ENCODE results near the gene URB1.

The URB1 gene

GRCh38 chr21:32278518-32279376 lies 114.1 kb downstream of the URB1 start, which contains the start of gene MIS18A (continued):
- no peak for TF ChIP-seq PRDM6 (tag by site-specific recombination; IDR thresholded peaks at IDR 0.05)

GRCh38 chr21:32278103-32278502 lies 114.7 kb downstream of the URB1 start:
- no peaks in the 10 kb centered on the region for H3K9me3 ChIP-seq (ENCODE audit: control insufficient read depth, insufficient read depth, low read depth, low read length)
- peaks cover 6% of the 10 kb centered on the region; the same call in 1 of the 2 replicates for H3K4me1 ChIP-seq (ENCODE audit: control insufficient read depth, insufficient read depth, low read length)
- CTCF ChIA-PET, result no interaction called here
- POLR2A ChIA-PET, result interaction anchor here (1.0 to 1.5 kb wide), 5 partner anchors 9 to 493 kb away, joined by 3 to 6 read pairs (median 4); partner anchors contain the start of gene PAXBP1
- peak overlapping the region; percentile 98 for H3K4me3 ChIP-seq (ENCODE audit: low read depth, low read length)
- H3K36me3 ChIP-seq (ENCODE audit: control insufficient read depth in 2 of 2, insufficient read depth in 1 of 2, low read length in 2 of 2), result peaks cover 11 to 19% of the 10 kb centered on the region in 2 experiments
- H3K27ac ChIP-seq (ENCODE audit: extremely low read depth, low read depth, low read length), result peak overlapping the region; percentile 72; the same call in 1 of the 2 replicates
- no peak for TF ChIP-seq ZNF510 (tag by site-specific recombination; IDR thresholded peaks at IDR 0.05; ENCODE audit: insufficient replicate concordance)
- TF ChIP-seq ZNF37A (tag by site-specific recombination; IDR thresholded peaks at IDR 0.05), result no peak
- TF ChIP-seq ZNF394 (tag by site-specific recombination; IDR thresholded peaks at IDR 0.05; ENCODE audit: borderline replicate concordance), result no peak; the same call in 1 of the 2 replicates
- no peak for TF ChIP-seq ZNF449 (tag by site-specific recombination; IDR thresholded peaks at IDR 0.05)
- no peak for TF ChIP-seq ZNF155 (tag by site-specific recombination; IDR thresholded peaks at IDR 0.05)
- no peak for TF ChIP-seq ZBTB48 (tag by site-specific recombination; IDR thresholded peaks at IDR 0.05)
- TF ChIP-seq ZBTB6 (tag by site-specific recombination; IDR thresholded peaks at IDR 0.05), result peak; percentile 78; the same call in 1 of the 2 replicates
- no peak for TF ChIP-seq KLF16 (tag by site-specific recombination; IDR thresholded peaks at IDR 0.05)

GRCh38 chr21:32276671-32277070 lies 116.1 kb downstream of the URB1 start:
- H3K36me3 ChIP-seq (ENCODE audit: control insufficient read depth in 2 of 2, insufficient read depth in 1 of 2, low read length in 2 of 2), result peaks cover 14 to 31% of the 10 kb centered on the region in 2 experiments
- H3K4me3 ChIP-seq (ENCODE audit: low read depth, low read length), result no peak overlapping the region
- H3K9me3 ChIP-seq (ENCODE audit: control insufficient read depth, insufficient read depth, low read depth, low read length), result no peaks in the 10 kb centered on the region
- ChIA-PET POLR2A (interaction anchor here (0.7 to 1.3 kb wide), 2 partner anchors 336 to 948 kb away, joined by 3 to 5 read pairs; partner anchors contain the start of gene CFAP298), CTCF (interaction anchor here (0.5 to 1.8 kb wide), 6 partner anchors 19 to 418 kb away, joined by 3 to 5 read pairs (median 4); no protein-coding TSS in a partner anchor)
- TF ChIP-seq ZNF202 (tag by site-specific recombination; IDR thresholded peaks at IDR 0.05; ENCODE audit: borderline replicate concordance) (no peak), ZNF302 (tag by site-specific recombination; IDR thresholded peaks at IDR 0.05; ENCODE audit: low read depth) (no peak), ZNF677 (tag by site-specific recombination; IDR thresholded peaks at IDR 0.05) (no peak), HOXA7 (CRISPR knock-in tag; IDR thresholded peaks at IDR 0.05; ENCODE audit: borderline replicate concordance) (no peak), ZNF621 (tag by site-specific recombination; IDR thresholded peaks at IDR 0.05) (no peak), ZNF274 (IDR thresholded peaks at IDR 0.05; ENCODE audit: low read length) (no peak), ZNF274 (tag by site-specific recombination; IDR thresholded peaks at IDR 0.05; ENCODE audit: borderline replicate concordance) (no peak), ELK4 (IDR thresholded peaks at IDR 0.05; ENCODE audit: borderline replicate concordance, low read depth, low read length) (no peak), ZNF121 (tag by site-specific recombination; IDR thresholded peaks at IDR 0.05) (no peak), SALL2 (tag by site-specific recombination; IDR thresholded peaks at IDR 0.05; ENCODE audit: borderline replicate concordance) (no peak), ZNF112 (tag by site-specific recombination; IDR thresholded peaks at IDR 0.05) (no peak), ZNF266 (tag by site-specific recombination; IDR thresholded peaks at IDR 0.05; ENCODE audit: low read depth) (no peak), ZBTB44 (tag by site-specific recombination; IDR thresholded peaks at IDR 0.05) (no peak)
- H3K27ac ChIP-seq (ENCODE audit: extremely low read depth, low read depth, low read length), result no peak overlapping the region
- H3K4me1 ChIP-seq (ENCODE audit: control insufficient read depth, insufficient read depth, low read length), result peaks cover 6% of the 10 kb centered on the region; the same call in 1 of the 2 replicates

All from HEK293 (cell line).